GM10248 (cell line): ENCODE data around the gene ANKEF1.

Experiments
- CTCF ChIA-PET: fragments of 300-600 bp; sonication (Branson Sonifier 250); formaldehyde crosslinking; extraction: SDS; loops from one replicate; lab custom pipeline; 2021; ENCODE audit warnings: antibody characterized with exemption; lab: Yijun Ruan, JAX
- POLR2A ChIA-PET: fragments of 350-650 bp; sonication (Branson Sonifier 250); formaldehyde crosslinking; extraction: SDS; loops from one replicate; lab custom pipeline; 2020; ENCODE audit warnings: antibody characterized with exemption; lab: Yijun Ruan, JAX
- DNase-seq: peaks from one replicate; pipeline ENCODE4 v3.0.0; 2012; ENCODE audit errors: extremely low spot score
- TF ChIP-seq, protein P1 (sequence below): IDR thresholded peaks from 2 replicates; pipeline ENCODE4 v1.5.1; 2012; ENCODE audit warnings: mild to moderate bottlenecking, low read depth; ENCODE audit errors: extremely low read depth, missing control alignments, control extremely low read depth

The ANKEF1 gene

DNA sequence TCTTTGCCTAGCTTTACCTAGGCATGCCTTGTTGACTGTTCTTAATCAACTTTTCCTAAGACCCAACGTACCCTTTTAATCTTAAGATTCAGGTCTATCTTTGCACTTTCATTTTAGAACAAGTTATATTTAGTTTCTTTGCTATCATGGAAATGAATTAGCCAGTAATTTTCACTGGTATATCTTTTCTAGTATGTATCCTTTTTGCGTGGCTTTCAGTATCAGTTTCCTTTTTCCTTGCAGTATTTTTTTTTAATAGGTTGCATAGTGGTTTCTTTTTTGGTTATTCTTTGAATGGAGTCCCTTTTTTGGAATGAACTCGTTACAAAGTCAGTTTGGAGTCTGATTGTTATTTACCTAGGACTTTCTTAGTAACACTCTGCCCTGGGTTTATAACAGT, 7.3 kb downstream of the ANKEF1 start:
- TF ChIP-seq, protein P1, sequence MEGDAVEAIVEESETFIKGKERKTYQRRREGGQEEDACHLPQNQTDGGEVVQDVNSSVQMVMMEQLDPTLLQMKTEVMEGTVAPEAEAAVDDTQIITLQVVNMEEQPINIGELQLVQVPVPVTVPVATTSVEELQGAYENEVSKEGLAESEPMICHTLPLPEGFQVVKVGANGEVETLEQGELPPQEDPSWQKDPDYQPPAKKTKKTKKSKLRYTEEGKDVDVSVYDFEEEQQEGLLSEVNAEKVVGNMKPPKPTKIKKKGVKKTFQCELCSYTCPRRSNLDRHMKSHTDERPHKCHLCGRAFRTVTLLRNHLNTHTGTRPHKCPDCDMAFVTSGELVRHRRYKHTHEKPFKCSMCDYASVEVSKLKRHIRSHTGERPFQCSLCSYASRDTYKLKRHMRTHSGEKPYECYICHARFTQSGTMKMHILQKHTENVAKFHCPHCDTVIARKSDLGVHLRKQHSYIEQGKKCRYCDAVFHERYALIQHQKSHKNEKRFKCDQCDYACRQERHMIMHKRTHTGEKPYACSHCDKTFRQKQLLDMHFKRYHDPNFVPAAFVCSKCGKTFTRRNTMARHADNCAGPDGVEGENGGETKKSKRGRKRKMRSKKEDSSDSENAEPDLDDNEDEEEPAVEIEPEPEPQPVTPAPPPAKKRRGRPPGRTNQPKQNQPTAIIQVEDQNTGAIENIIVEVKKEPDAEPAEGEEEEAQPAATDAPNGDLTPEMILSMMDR = no peak
- POLR2A ChIA-PET = no interaction called here
- CTCF ChIA-PET = no interaction called here
- no peak for DNase-seq

DNA sequence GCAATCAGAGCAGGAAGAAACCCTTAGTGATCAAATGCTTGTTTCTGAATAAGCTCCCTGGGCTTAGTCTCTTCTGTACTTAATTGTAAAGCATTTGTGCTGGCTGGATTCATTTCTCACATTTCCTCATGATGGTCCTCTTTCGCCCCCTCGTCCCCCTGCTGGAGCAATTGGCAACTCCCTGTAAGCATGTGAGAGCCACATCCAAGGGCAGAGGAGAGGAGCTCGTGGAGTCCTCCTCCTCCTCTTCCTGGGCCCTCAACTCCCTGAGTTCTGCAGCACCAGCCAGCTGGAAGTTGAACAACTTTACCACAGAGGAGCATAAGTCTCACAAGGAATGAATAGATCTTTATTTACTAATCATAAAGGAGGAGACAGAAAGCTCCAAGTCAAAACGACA, 12.6 kb downstream of the ANKEF1 start:
- ChIA-PET CTCF (interaction anchor here (0.9 to 2.9 kb wide), 6 partner anchors 16 to 44 kb away, joined by 3 to 12 read pairs (median 3); no protein-coding TSS in a partner anchor), POLR2A (no interaction called here)
- DNase-seq = no peak
- TF ChIP-seq, protein P1 = no peak

DNA sequence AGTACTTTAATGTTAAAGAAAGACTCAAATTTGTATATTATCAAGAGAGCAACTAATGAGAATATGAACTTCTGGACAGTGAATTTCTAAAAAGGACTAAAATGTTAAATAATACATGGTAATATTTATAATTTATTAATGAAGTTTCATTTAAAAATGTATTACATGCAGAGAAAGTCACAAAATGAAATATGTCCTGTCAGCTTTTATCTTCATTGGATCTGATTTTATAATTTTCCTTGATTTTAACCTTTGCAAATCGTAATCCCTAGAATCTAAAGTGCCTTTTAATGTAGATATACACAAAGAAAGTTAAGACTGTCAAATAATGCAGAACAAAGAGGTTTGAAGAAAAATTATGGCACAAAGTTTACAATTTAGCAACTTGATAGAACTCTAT, 16.4 kb downstream of the ANKEF1 start:
- DNase-seq = no peak
- POLR2A ChIA-PET = no interaction called here
- TF ChIP-seq, protein P1 = no peak
- CTCF ChIA-PET = interaction anchor here (1.1 kb wide), 1 partner anchor 13 kb away, joined by 3 read pairs; no protein-coding TSS in a partner anchor

DNA sequence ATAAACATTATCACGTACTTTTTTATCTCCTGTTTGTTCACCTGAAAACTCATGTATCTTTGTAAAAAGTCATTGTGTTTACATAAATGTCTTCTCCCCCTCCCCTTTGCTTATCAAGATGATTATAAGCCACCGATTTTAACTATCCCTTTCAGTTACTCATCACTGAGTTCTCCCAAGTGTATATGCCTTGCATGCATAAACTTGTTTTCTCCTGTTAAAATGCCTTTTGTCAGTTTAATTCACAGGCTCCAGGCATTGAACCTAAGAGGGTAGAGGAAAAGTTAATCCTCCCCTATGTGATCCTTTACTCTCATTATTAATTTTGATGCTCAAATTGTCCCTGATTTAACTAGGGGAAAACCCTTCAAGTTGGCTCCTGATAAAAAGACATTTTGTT, 24.2 kb downstream of the ANKEF1 start:
- POLR2A ChIA-PET = no interaction called here
- DNase-seq = no peak
- CTCF ChIA-PET = no interaction called here
- TF ChIP-seq, protein P1 = no peak

DNA sequence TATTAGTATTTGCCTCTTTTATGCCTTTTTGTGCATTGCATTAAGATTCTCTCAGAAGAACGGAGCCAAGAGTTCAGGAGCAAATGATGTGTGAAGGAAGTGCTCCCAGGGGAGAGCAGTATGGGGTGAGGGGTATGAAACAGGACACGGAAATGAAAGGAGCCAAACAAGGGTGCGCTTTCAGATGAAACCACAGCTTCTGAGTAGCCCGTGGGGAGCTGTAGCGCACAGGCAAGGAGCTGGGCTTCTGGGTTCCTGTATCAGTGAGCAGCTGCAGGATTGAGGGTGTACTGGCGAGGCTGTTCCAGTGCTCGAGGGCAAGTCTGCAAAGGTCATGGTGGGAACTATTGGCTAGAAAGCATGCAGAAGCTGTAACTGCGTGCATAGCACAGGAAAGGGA, 25.4 kb downstream of the ANKEF1 start:
- DNase-seq = no peak
- ChIA-PET POLR2A (no interaction called here), CTCF (no interaction called here)
- TF ChIP-seq, protein P1 = no peak

DNA sequence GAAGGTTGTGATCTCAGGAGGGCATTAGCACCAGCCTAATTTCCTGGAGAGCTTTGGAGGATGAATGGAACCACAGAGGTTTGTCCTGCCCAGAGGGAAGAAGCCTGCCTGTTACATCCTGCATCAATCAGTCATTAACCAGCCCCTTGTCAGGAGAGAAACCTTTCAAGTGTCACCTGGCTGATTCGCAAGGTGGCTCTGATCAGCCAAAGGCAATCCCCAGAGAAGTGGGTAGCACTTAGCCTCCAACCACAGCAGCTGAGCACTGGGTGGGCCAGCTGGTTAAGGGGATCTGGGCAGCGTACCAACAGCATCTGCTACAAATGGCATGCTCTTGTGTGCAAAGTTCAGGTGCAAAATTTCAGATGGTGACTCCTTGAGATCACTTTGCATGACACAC, 26.9 kb downstream of the ANKEF1 start:
- DNase-seq = no peak
- ChIA-PET CTCF (no interaction called here), POLR2A (no interaction called here)
- TF ChIP-seq, protein P1 = no peak

DNA sequence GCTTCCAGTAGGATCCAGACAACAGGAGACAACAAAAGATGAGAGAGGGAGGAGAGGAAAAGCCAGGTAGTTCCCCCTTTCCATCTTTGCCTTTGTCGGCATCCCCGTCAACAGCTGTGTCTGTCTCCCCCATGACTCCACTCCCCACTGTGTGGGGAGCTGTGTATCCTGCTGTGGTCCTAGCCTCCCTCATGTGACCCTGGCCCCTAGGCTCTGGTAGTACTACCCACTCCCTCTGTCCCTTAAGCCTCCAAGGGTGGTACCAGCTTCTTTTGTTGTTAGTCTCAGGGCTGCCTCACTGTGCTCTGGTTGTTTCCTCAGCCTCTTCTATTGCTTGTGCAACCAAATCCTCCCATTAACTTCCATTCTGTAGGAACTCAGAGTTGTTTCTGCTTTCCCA, 28.7 kb downstream of the ANKEF1 start:
- ChIA-PET POLR2A (no interaction called here), CTCF (no interaction called here)
- no peak for DNase-seq
- TF ChIP-seq, protein P1 = no peak
